GM12873 (cell line): ENCODE results near the gene EFNA5.

Experiments used
- CTCF ChIP-seq: IDR thresholded peaks from 2 replicates; pipeline ENCODE4 v1.5.1; 2012; ENCODE audit warnings: low read depth, mild to moderate bottlenecking, moderate library complexity, low read length, control low read depth; ENCODE audit not compliant: insufficient read depth; ENCODE audit errors: missing control alignments

EFNA5 gene

GRCh38 chr5:107590686-107591085, 80.1 kb downstream of the EFNA5 start:
- no peak for TF ChIP-seq CTCF

- TF ChIP-seq CTCF, result no peak
Observed at GRCh38 chr5:107589520-107590193, 81.1 kb downstream of the EFNA5 start.

- no peak for TF ChIP-seq CTCF
Observed at GRCh38 chr5:107582625-107583024, 88.1 kb downstream of the EFNA5 start.

GRCh38 chr5:107580889-107581820, 89.6 kb downstream of the EFNA5 start:
- TF ChIP-seq CTCF, result no peak

GRCh38 chr5:107578051-107578635, 92.6 kb downstream of the EFNA5 start:
- TF ChIP-seq CTCF, result no peak

GRCh38 chr5:107577394-107577950, 93.3 kb downstream of the EFNA5 start:
- TF ChIP-seq CTCF, result no peak

- TF ChIP-seq CTCF, result no peak
Observed at GRCh38 chr5:107576736-107577393, 93.9 kb downstream of the EFNA5 start.
